GM21390 (cell line): ENCODE results near the gene KCTD14.
"Not testable (repeated sequence)": the region's sequence is repeated elsewhere in the genome, so short reads cannot be mapped to it uniquely, and the experiment has no call there.

Experiments used
- ATAC-seq: cut with Tn5 transposase; IDR thresholded peaks from one replicate; pipeline ENCODE4 v1.9.1; 2021; ENCODE audit not compliant: unreplicated experiment

The KCTD14 gene

GRCh38 chr11:78048561-78048960 lies 25.5 kb upstream of the KCTD14 start:
- no peak for ATAC-seq

GRCh38 chr11:78046486-78046854 lies 23.4 kb upstream of the KCTD14 start:
- no peak for ATAC-seq

- ATAC-seq: no peak
Measured at GRCh38 chr11:78045851-78046485, 22.9 kb upstream of the KCTD14 start.

- no peak for ATAC-seq
Measured at GRCh38 chr11:78044706-78045105, 21.6 kb upstream of the KCTD14 start.

- no peak for ATAC-seq
Measured at GRCh38 chr11:78041843-78042440, 18.9 kb upstream of the KCTD14 start.

GRCh38 chr11:78041380-78041719 lies 18.3 kb upstream of the KCTD14 start:
- ATAC-seq: not testable (repeated sequence)

- no peak for ATAC-seq
Measured at GRCh38 chr11:78040691-78041379, 17.8 kb upstream of the KCTD14 start.

- peak; percentile 78 for ATAC-seq
Measured at GRCh38 chr11:78039919-78040671, 17.0 kb upstream of the KCTD14 start.

GRCh38 chr11:78039391-78039918 lies 16.4 kb upstream of the KCTD14 start:
- ATAC-seq: peak; percentile 16

GRCh38 chr11:78038697-78039313 lies 15.7 kb upstream of the KCTD14 start:
- ATAC-seq: no peak

GRCh38 chr11:78037825-78038620 lies 14.9 kb upstream of the KCTD14 start:
- ATAC-seq: no peak

- no peak for ATAC-seq
Measured at GRCh38 chr11:78037056-78037455, 14.0 kb upstream of the KCTD14 start.

GRCh38 chr11:78036313-78036712 lies 13.2 kb upstream of the KCTD14 start:
- ATAC-seq: no peak

- no peak for ATAC-seq
Measured at GRCh38 chr11:78034623-78035022, 11.5 kb upstream of the KCTD14 start.

GRCh38 chr11:78033040-78033439 lies 10.0 kb upstream of the KCTD14 start:
- no peak for ATAC-seq

- no peak for ATAC-seq
Measured at GRCh38 chr11:78032090-78032489, 9.0 kb upstream of the KCTD14 start.

- peak; percentile 64 for ATAC-seq
Measured at GRCh38 chr11:78031629-78032028, 8.6 kb upstream of the KCTD14 start.

GRCh38 chr11:78030429-78031325 lies 7.6 kb upstream of the KCTD14 start:
- no peak for ATAC-seq

GRCh38 chr11:78028423-78028822 lies 5.3 kb upstream of the KCTD14 start:
- not testable (repeated sequence) for ATAC-seq
